Endothelial cell of umbilical vein (primary cell): Measurements from ENCODE around the gene PUDP. TPM values are rescaled to one million over a fixed set of nuclear protein-coding genes. Genes with fewer than 3 reads are reported as not detected.

ENCODE experiments used
- BruUV-seq: library from RNA; stranded (reverse); fragments of 400-500 nt; replicated peaks from 2 replicates; lab custom pipeline; 2021; lab: Mats Ljungman, UMichigan
- CTCF ChIA-PET: fragments of 300-600, 350-600 bp; sonication (Branson Sonifier 250); formaldehyde crosslinking; loops from one replicate; lab custom pipeline; 2021; ENCODE audit warnings: antibody characterized with exemption, inconsistent platforms; lab: Charles Lee
- POLR2A ChIA-PET: fragments of 300-600, 350-600 bp; sonication (Branson Sonifier 250); formaldehyde crosslinking; loops from one replicate; lab custom pipeline; 2021; ENCODE audit warnings: antibody characterized with exemption, inconsistent platforms; lab: Charles Lee
- DNase-seq: peaks from one replicate; pipeline ENCODE4 v3.0.0-alpha.2; 2011; ENCODE audit warnings: low read depth, low spot score
- FAIRE-seq: peaks from 2 replicates; lab custom pipeline; 2011; peaks lifted over from hg19 to GRCh38; lab: Jason Lieb, UNC
- H2AFZ ChIP-seq: 2 replicates; pipeline ENCODE4 v1.6.0; 2012; ENCODE audit warnings: low read depth, low read length, control low read depth, inconsistent platforms
- H3K27ac ChIP-seq: 2 replicates; pipeline ENCODE4 v1.5.1; 2011; ENCODE audit warnings: low read depth, mild to moderate bottlenecking, control low read depth, low read length, moderate library complexity; ENCODE audit not compliant: insufficient read depth
- H3K27me3 ChIP-seq, 2 experiments: 2 replicates each; pipeline versions ENCODE4 v1.6.0 to v1.6.1; 2011; ENCODE audit warnings: low read length in 2 of 2, mixed read lengths in 1 of 2; ENCODE audit not compliant: control insufficient read depth in 2 of 2, insufficient read depth in 2 of 2
- H3K36me3 ChIP-seq, 2 experiments: 2 replicates in 1 of 2; 3 replicates in 1 of 2; pipeline ENCODE4 v1.5.1; 2011; ENCODE audit warnings: low read length in 2 of 2, mild to moderate bottlenecking in 1 of 2, moderate library complexity in 1 of 2; ENCODE audit not compliant: control insufficient read depth in 2 of 2, insufficient read depth in 2 of 2; ENCODE audit errors: extremely low read depth in 1 of 2
- H3K4me1 ChIP-seq: 3 replicates; pipeline ENCODE4 v1.5.1; 2011; ENCODE audit warnings: mild to moderate bottlenecking, low read length; ENCODE audit not compliant: control insufficient read depth, insufficient read depth; ENCODE audit errors: extremely low read depth
- H3K4me2 ChIP-seq: 2 replicates; pipeline ENCODE4 v1.6.1; 2011; ENCODE audit warnings: low read length, control low read depth, mixed read lengths; ENCODE audit not compliant: insufficient read depth
- H3K4me3 ChIP-seq, 3 experiments: fragments of 200-600 bp in 1 of 3; sonication (generic), shearing (Covaris generic) in 1 of 3; replicated peaks in 1 of 3; 2 replicates each; pipeline ENCODE4 v1.5.1; 2011 to 2016; ENCODE audit warnings: control low read depth in 3 of 3, low read length in 3 of 3, mild to moderate bottlenecking in 2 of 3, inconsistent platforms in 1 of 3, low read depth in 1 of 3, moderate library complexity in 1 of 3; ENCODE audit not compliant: insufficient read depth in 1 of 3
- H3K79me2 ChIP-seq: 2 replicates; pipeline ENCODE4 v1.6.0; 2012; ENCODE audit warnings: low read length, inconsistent platforms; ENCODE audit not compliant: control insufficient read depth, insufficient read depth
- H3K9ac ChIP-seq: replicated peaks from 2 replicates; pipeline ENCODE3; 2011; ENCODE audit warnings: low read length, control low read depth; ENCODE audit not compliant: insufficient read depth; ENCODE audit errors: extremely low read depth
- H3K9me1 ChIP-seq: replicated peaks from 3 replicates; pipeline ENCODE4 v1.6.0; 2011; ENCODE audit warnings: mild to moderate bottlenecking, low read length; ENCODE audit not compliant: control insufficient read depth, insufficient read depth; ENCODE audit errors: extremely low read depth
- H3K9me3 ChIP-seq: replicated peaks from 2 replicates; pipeline ENCODE4 v1.5.1; 2012; ENCODE audit warnings: low read length, inconsistent platforms; ENCODE audit not compliant: control insufficient read depth, insufficient read depth
- H4K20me1 ChIP-seq: replicated peaks from 2 replicates; pipeline ENCODE3; 2011; ENCODE audit warnings: mild to moderate bottlenecking, low read length; ENCODE audit not compliant: control insufficient read depth, insufficient read depth; ENCODE audit errors: extremely low read depth
- CTCF ChIP-seq, 2 donors: IDR thresholded peaks; 1 replicate in 1 of 2; 2 replicates in 1 of 2; pipeline ENCODE4 v1.5.1; 2011; ENCODE audit warnings: low read length in 2 of 2, mild to moderate bottlenecking in 2 of 2, moderate library complexity in 2 of 2, control low read depth in 1 of 2, inconsistent platforms in 1 of 2, low read depth in 1 of 2; ENCODE audit not compliant: insufficient read depth in 1 of 2; ENCODE audit errors: extremely low read depth in 1 of 2
- EZH2 ChIP-seq: IDR thresholded peaks from 2 replicates; pipeline ENCODE4 v1.6.1; 2012; ENCODE audit warnings: borderline replicate concordance, low read depth, mild to moderate bottlenecking, moderate library complexity, low read length, inconsistent platforms; ENCODE audit not compliant: severe bottlenecking
- FOS ChIP-seq: IDR thresholded peaks from 2 replicates; pipeline ENCODE4 v1.6.1; 2011; ENCODE audit warnings: mild to moderate bottlenecking, low read length, moderate library complexity, borderline replicate concordance; ENCODE audit not compliant: insufficient read depth
- GATA2 ChIP-seq: IDR thresholded peaks from 2 replicates; pipeline ENCODE4 v1.7.0; 2011; ENCODE audit warnings: low read depth, mild to moderate bottlenecking, moderate library complexity, mixed read lengths, low read length; ENCODE audit not compliant: insufficient read length, insufficient read depth
- JUN ChIP-seq: IDR thresholded peaks from 2 replicates; pipeline ENCODE4 v1.6.1; 2011; ENCODE audit warnings: borderline replicate concordance, low read depth; ENCODE audit not compliant: insufficient read length, insufficient read depth
- MAX ChIP-seq: IDR thresholded peaks from 2 replicates; pipeline ENCODE4 v1.6.1; 2011; ENCODE audit not compliant: insufficient read depth, insufficient read length
- MYC ChIP-seq: IDR thresholded peaks from one replicate; pipeline ENCODE4 v1.6.1; 2011; ENCODE audit warnings: mild to moderate bottlenecking, low read depth, low read length
- POLR2A ChIP-seq: IDR thresholded peaks from 2 replicates; pipeline ENCODE4 v1.6.1; 2012; ENCODE audit warnings: low read depth, mild to moderate bottlenecking, control low read depth, low read length
- POLR2AphosphoS5 ChIP-seq: IDR thresholded peaks from 2 replicates; pipeline ENCODE4 v1.6.1; 2012; ENCODE audit warnings: low read depth, mild to moderate bottlenecking, control low read depth, low read length, moderate library complexity; ENCODE audit not compliant: insufficient read depth
- dilution Hi-C: fragments of 300-500 bp; cut with MboI; formaldehyde crosslinking; loops from one replicate; pipeline ENCODE4 v1.15.0; 2019; ENCODE audit warnings: low sequenced_read_pairs; ENCODE audit not compliant: extremely low pct_ligation_motif_present
- intact Hi-C: fragments of 100-400 bp; cut with micrococcal nuclease; formaldehyde crosslinking; loops from one replicate; pipeline ENCODE4 v1.10.0; 2022
- polyA plus RNA-seq, 4 experiments: library from polyadenylated mRNA; depleted of rRNA in 3 of 4; stranded (reverse) in 3 of 4; unstranded in 1 of 4; fragments of >200 nt; gene quantifications; 2 replicates each; pipeline versions ENCODE4 v1.2.1 to v1.2.3, GENCODE V29; 2011 to 2012; ENCODE audit warnings: missing spikeins in 1 of 4
- total RNA-seq: library from RNA; stranded (reverse); gene quantifications from 2 replicates; pipeline ENCODE4 v1.2.3, GENCODE V29; 2021

PUDP gene
- total and polyA plus RNA-seq, 2 donors (not counting 3 experiments of a cell fraction or from before 2014, with no cell fraction given) = 17.3 to 22.5 TPM

GRCh38 chrX:7155163-7155562 lies 7.2 kb upstream of the PUDP start:
- DNase-seq = no peak
- dilution Hi-C loops = no loop called here
- Histone ChIP-seq H3K9me1 (no peaks in the 10 kb centered on the region), H2AFZ (no peak overlapping the region), H4K20me1 (no peaks in the 10 kb centered on the region), H3K9ac (no peak overlapping the region), H3K36me3 (no peaks in the 10 kb centered on the region), H3K27ac (no peak overlapping the region), H3K9me3 (no peaks in the 10 kb centered on the region), H3K4me1 (no peaks in the 10 kb centered on the region), H3K27me3 (no peaks in the 10 kb centered on the region), H3K79me2 (no peaks in the 10 kb centered on the region), H3K4me2 (no peak overlapping the region), H3K4me3 (no peak overlapping the region)
- CTCF ChIA-PET = interaction anchor here (0.9 kb wide), 1 partner anchor 8 kb away, joined by 4 read pairs; no protein-coding TSS in a partner anchor
- no peak for FAIRE-seq
- TF ChIP-seq JUN = no peak
- TF ChIP-seq POLR2A = no peak
- no peak for TF ChIP-seq FOS
- TF ChIP-seq CTCF (IDR thresholded peaks at IDR 0.05; ENCODE audit: extremely low read depth in 1 of 2, insufficient read depth in 1 of 2, low read depth in 1 of 2, low read length in 2 of 2) = no peak
- TF ChIP-seq EZH2 = no peak
- intact Hi-C loops = no loop called here
- POLR2A ChIA-PET = no interaction called here
- BruUV-seq = no TSS peak

GRCh38 chrX:7154041-7154597 lies 6.2 kb upstream of the PUDP start:
- no peaks in the 10 kb centered on the region for H3K27me3 ChIP-seq
- H3K9ac ChIP-seq = no peak overlapping the region
- no peak for DNase-seq
- no peaks in the 10 kb centered on the region for H3K9me3 ChIP-seq
- no peaks in the 10 kb centered on the region for H3K79me2 ChIP-seq
- BruUV-seq = no TSS peak
- intact Hi-C loops = no loop called here
- no peak overlapping the region for H3K4me2 ChIP-seq
- no peak overlapping the region for H3K27ac ChIP-seq
- H3K4me3 ChIP-seq = no peak overlapping the region
- no peak for FAIRE-seq
- TF ChIP-seq MYC (no peak), POLR2AphosphoS5 (no peak), GATA2 (no peak), CTCF (IDR thresholded peaks at IDR 0.05; ENCODE audit: extremely low read depth in 1 of 2, insufficient read depth in 1 of 2, low read depth in 1 of 2, low read length in 2 of 2) (no peak), EZH2 (no peak), JUN (no peak), FOS (no peak), MAX (no peak), POLR2A (no peak)
- H2AFZ ChIP-seq = no peak overlapping the region
- POLR2A ChIA-PET = no interaction called here
- H3K9me1 ChIP-seq = no peaks in the 10 kb centered on the region
- H3K4me1 ChIP-seq = no peaks in the 10 kb centered on the region
- dilution Hi-C loops = no loop called here
- CTCF ChIA-PET = no interaction called here
- no peaks in the 10 kb centered on the region for H3K36me3 ChIP-seq
- H4K20me1 ChIP-seq = no peaks in the 10 kb centered on the region
